NCI-H1417 treated with DMSO at 0.1 percent for 48 hours (cell line): ENCODE results near the gene MOCOS.
"Not testable (repeated sequence)": the region's sequence is repeated elsewhere in the genome, so short reads cannot be mapped to it uniquely, and the experiment has no call there.

Source experiments
- DNase-seq: peaks from one replicate; lab custom pipeline; 2025; lab: John Stamatoyannopoulos, UW

Gene MOCOS

DNA sequence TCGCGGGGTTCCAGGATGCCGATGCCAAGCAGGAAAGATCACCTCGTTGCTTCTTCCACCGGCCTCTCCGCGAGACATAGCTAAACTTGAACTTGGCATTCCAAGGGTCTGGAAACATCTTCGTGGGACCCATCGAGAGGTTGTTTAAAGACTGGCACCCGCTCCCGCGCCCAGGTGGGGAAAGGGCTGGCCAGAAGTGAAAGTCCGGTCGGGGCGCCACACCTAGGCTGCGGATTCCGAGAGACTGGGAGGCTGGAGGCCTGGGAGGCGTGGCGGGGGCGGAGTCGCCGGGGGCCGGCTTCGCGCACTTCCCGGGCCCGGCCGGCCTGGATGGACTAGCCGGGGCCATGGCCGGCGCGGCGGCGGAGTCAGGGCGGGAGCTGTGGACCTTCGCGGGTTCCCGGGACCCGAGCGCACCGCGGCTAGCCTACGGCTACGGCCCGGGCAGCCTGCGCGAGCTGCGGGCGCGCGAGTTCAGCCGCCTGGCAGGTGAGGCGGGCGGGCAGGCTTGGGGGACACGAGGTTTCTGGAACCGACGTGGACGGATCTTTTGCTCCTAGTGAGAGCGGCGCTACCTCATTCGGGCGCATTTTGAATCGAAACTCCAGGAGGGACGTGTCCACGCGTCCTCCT lies at the start of gene MOCOS:
Gene MOCOS (plus strand): TSS at position 305 of the 633 bp plus-strand sequence. CDS start 43 bp downstream, at position 348.
- DNase-seq: no peak

GRCh38 chr18:36139245-36139644 lies 48.1 kb upstream of the MOCOS start:
- DNase-seq: no peak

GRCh38 chr18:36141576-36141975 lies 45.7 kb upstream of the MOCOS start:
- no peak for DNase-seq

- DNase-seq: no peak
These were observed 44.5 kb upstream of the MOCOS start for GRCh38 chr18:36142751-36143150.

- DNase-seq: no peak
These were observed 43.9 kb upstream of the MOCOS start for GRCh38 chr18:36143391-36143790.

DNA sequence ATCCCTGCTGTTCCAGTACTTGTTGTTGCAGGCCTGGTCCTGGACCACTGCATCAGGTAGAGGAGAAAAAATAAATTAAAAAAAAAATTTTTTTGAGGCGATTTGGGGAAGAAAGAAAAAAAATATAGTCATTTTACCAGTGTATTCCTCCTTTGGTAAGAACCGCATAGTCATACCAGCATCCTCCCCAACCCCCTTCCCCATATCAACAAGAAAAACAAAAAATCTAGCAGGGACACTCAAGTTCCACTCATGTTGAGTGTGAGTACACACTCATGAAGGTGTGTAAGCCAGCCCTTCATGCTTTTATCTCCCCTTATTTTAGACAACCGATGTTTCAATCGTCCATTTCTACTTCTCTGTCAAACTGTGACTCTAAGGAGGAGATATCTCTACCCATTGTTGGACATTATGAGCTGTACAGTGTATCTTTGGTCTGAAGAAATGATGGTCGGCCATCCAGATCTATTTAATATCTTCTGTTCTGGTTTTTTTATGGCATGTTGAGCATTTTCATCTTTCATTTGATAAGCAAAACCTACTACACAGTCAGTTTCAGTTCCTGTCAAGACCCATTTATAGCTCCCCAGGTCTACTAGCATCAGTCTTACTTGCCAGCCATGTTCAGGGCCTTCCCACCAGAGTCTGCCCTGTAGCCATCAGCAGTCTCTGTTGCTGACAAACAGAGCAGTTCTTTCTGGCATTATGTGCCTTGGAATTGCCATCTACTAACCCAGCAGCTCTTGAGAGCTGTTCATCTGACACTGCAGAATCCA lies 37.6 kb upstream of the MOCOS start:
- DNase-seq: no peak

- no peak for DNase-seq
These were observed 34.5 kb upstream of the MOCOS start for GRCh38 chr18:36152781-36153180.

DNA sequence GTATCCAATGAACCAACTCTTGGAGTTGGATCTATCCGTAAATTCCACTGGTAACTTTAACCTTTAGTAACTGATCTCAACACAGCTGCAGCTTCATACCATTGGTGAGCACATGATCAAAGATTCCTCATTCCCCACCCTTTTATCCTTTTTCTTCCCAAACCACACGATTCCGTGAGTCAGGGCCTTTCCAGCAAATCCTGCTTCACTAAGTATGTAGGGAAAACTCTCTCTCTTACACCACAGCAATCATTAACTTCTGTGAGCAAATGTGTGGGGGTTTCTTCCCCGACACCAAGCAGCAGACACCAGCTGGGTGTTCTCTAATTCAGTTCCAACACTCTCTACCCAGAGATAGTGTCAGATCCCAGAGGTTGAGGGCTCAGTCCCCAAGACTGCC lies 34.1 kb upstream of the MOCOS start:
- DNase-seq: no peak

DNA sequence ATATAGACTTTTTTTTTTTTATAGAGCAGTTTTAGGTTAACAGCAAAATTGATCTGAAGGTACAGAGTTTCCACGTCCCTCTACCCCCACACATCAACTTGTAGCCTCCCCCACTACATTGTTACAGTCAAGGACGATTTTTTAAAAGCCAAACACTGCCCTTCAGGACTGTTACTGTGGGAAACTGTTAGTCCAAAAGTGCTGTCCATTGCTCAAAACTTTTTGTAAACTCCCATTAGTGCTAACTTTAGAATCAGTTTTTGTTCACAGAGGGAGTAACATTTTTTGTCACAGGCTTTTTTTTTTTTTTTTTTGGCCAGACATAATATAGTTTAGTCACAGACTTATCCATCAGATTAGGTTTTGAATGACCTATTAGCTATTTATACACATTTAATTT lies 33.5 kb upstream of the MOCOS start:
- DNase-seq: no peak

GRCh38 chr18:36155851-36156757 lies 31.2 kb upstream of the MOCOS start:
- no peak for DNase-seq

DNA sequence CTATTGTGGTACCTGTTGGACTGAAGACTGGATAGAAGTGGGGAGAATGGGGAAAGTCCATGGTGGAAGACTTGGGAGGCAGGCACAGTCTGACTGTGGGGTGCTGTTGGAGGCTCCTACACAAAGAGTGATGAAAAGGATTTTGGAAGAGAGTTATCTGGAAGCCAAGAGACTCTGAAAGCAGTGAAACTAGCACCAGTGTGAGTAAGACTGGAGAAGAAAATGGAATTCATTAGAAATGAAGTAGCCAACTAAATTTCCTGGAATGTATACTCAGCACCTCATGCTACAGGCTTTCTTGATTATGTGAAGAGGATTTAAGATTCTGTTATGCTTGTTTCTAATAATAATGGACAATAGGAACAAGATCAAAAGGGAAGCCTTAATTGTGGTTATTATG lies 29.9 kb upstream of the MOCOS start:
- no peak for DNase-seq

DNA sequence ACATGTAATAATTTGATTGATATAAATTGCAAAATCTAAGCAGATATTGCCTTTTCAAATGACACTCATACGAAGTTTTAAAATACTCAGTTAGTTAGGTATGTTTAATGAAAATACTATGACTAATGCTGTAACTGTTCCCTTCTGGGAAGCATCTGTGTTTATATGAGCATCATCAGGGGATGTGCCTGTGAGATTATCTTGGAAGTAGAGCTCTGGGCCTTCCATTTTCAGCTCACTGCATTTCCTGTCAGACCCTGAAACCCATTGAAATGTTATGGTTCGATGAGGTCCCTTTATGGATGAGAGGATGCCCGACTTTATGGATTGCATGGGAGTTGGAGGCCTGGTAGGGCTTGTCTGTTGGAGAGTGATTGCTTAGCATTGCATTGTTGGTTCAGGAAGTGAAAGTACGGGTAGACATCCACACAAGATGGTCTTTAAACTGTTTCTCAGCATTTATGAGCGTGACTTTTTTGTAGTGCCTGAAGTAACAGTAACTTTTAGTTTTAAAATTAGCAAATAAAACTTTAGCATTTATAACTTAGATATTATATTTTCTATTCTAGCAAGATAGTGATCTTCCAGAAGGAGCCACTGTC lies 28.9 kb upstream of the MOCOS start:
- no peak for DNase-seq

- DNase-seq: no peak
These were observed 26.3 kb upstream of the MOCOS start for GRCh38 chr18:36160959-36161371.

DNA sequence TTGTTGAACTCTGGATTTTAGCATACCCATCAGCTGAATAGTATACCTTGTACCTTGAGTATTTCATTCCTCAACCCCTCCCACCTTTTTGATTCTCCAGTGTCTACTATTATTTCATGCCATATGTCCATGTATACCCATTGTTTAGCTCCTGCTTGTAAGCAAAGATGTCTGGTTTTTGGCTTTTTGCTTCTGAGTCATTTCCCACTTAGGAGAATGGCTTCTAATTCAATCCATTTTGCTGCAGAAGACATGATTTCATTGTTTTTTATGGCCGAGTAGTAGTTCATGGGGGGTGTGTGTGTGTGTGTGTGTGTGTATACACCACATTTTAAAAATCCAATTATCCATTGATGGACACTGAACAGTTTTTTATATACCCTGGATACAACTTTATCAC lies 24.3 kb upstream of the MOCOS start:
- DNase-seq: no peak

DNA sequence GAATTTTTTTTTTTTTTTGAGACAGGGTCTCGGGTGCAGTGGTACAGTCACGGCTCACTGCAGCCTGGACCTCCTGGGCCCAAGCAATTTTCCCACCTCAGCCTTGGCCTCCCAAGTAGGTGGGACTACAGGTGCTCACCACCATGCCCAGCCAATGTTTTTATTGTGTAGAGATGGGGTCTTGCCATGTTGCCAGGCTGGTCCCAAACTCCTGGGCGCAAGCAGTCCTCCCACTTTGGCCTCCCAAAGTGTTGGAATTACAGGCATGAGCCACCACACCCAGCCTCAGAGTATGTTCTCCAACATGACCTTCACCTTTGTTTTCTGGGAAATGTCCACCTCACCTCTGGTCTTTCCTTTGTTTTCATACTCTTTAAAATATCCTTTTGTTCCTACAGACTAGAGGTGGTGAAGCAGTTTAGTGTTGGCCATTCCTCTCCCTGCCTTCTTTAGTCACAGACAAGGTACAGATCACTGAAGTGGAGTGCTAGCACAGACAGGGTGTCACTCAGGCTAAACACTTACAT lies 19.5 kb upstream of the MOCOS start:
- DNase-seq: no peak

DNA sequence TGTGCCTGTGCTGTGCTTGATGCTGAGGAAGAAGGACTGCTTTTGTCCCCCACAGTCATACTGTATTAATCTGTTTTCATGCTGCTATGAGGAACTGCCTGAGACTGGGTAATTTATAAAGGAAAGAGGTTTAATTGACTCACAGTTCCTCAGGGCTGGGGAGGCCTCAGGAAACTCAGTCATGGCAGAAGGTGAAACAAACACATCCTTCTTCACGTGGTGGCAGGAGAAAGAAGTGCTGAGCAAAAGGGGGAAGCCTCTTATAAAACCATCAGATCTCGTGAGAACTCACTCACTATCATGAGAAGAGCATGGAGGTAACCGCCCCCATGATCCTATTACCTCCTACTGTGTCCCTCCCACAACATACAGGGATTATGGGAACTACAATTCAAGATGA lies 19.0 kb upstream of the MOCOS start:
- not testable (repeated sequence) for DNase-seq

DNA sequence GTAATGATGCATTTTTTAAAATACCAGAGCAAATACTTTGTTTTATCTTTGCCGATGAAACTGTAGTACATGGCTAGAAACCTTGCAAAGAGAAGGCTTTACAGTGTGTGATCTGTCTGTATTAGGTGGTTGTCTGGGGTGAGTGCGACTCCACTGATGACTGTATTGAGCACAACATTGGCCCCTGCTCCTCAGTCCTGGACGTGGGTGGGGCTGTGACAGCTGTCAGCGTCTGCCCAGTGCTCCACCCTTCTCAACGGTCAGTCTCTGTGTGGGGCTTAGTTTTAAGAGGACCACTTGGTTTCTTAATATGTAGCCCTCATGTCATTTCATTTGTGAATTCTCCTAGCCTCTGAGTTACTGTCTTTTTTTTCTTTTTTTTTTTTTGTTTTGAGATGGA lies 17.4 kb upstream of the MOCOS start:
- no peak for DNase-seq

- no peak for DNase-seq
These were observed 11.8 kb upstream of the MOCOS start for GRCh38 chr18:36175481-36175880.

DNA sequence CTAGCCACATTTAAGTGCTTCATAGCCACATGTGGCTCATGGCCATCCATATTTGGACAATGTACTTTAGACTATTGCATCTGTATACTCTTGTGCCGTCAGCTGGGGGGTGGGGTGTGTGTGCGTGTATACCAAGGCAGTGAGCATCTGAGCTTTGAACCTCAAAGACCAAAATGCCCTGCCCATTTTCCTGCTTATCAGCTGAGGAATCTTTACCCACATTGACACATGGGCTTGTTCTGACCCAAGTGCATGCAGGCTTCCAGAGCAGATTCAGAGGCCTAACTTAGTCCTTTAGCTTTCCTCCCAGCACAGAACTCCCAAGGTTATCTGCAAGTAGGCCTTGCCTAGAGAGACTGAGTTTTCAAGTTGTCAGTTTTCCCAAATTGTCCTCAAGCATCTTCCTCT lies 11.1 kb upstream of the MOCOS start:
- DNase-seq: no peak

- no peak for DNase-seq
These were observed 10.6 kb upstream of the MOCOS start for GRCh38 chr18:36176711-36177110.

GRCh38 chr18:36177913-36178312 lies 9.4 kb upstream of the MOCOS start:
- no peak for DNase-seq
